ENCODE measurements around the gene VMO1. TPM values are rescaled to one million over a fixed set of nuclear protein-coding genes. Genes with fewer than 3 reads are reported as not detected.

VMO1 gene
- total RNA-seq, 1 experiment from 2014 or later, result 0.54 TPM

DNA sequence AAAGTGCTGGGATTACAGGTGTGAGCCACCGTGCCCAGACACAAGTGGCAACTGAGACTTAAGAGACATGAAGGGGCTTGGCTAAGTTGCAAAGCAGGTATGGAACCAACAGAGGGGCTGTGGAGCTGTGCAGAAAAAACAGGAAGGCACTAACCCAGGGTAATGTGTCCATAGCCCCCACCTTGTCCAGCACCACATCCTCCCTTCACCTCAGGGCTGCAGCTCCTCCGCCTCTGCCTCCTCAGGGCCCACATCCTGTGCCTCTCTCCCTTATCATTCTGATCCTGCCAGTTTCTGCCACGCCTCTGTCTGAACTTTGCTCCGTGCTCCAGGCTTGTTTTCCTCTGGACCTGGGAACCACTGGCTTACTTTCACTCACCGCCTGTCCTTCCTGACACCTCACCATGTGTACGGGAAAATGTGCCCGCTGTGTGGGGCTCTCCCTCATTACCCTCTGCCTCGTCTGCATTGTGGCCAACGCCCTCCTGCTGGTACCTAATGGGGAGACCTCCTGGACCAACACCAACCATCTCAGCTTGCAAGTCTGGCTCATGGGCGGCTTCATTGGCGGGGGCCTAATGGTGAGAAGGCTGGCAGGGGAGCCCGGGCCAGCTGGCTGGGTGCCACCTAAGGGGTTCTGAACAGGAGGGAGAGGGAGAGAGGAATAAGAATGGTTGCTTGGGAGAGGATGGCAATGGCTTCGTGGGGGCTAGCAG, 14.5 kb downstream of the VMO1 start, which contains the start of gene TM4SF5:
Gene TM4SF5, plus strand, starts transcription at position 368 of the 716 bp plus-strand sequence. Its CDS starts 37 bp downstream, at position 405.
- H3K27ac Mint-ChIP-seq (ENCODE audit: unreplicated experiment), result peak within 1 kb of the TSS; percentile 77
- intact Hi-C loops (cut with micrococcal nuclease; ENCODE audit: unreplicated experiment), result no loop called here
- DNase-seq, result peak; percentile 50 to 68
- ChIA-PET POLR2A (interaction anchor here (0.6 to 0.9 kb wide), 2 partner anchors 17 to 51 kb away, joined by 3 to 14 read pairs; partner anchors contain the start of gene GLTPD2), CTCF (interaction anchor here (1.1 kb wide), 1 partner anchor 18 kb away, joined by 4 read pairs; the partner anchor contains the start of gene GLTPD2)
- H3K4me3 Mint-ChIP-seq (ENCODE audit: unreplicated experiment), result peak within 1 kb of the TSS; percentile 52
- TF ChIP-seq, protein P1, sequence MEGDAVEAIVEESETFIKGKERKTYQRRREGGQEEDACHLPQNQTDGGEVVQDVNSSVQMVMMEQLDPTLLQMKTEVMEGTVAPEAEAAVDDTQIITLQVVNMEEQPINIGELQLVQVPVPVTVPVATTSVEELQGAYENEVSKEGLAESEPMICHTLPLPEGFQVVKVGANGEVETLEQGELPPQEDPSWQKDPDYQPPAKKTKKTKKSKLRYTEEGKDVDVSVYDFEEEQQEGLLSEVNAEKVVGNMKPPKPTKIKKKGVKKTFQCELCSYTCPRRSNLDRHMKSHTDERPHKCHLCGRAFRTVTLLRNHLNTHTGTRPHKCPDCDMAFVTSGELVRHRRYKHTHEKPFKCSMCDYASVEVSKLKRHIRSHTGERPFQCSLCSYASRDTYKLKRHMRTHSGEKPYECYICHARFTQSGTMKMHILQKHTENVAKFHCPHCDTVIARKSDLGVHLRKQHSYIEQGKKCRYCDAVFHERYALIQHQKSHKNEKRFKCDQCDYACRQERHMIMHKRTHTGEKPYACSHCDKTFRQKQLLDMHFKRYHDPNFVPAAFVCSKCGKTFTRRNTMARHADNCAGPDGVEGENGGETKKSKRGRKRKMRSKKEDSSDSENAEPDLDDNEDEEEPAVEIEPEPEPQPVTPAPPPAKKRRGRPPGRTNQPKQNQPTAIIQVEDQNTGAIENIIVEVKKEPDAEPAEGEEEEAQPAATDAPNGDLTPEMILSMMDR (IDR thresholded peaks at IDR 0.05; ENCODE audit: insufficient read depth in 1 of 2, low read depth in 1 of 2, low read length in 1 of 2, severe bottlenecking in 1 of 2, unreplicated experiment in 1 of 2), result no peak
- no TSS peak for BruUV-seq (replicated peaks)
- no peaks in the 10 kb centered on the region for H3K9me3 ChIP-seq
- no peaks in the 10 kb centered on the region for H3K27me3 ChIP-seq (replicated peaks; ENCODE audit: control insufficient read depth, insufficient read depth, low read length)
- no peaks in the 10 kb centered on the region for H3K36me3 ChIP-seq (ENCODE audit: control insufficient read depth, insufficient read depth, low read length)
- peaks cover 16% of the 10 kb centered on the region for H3K4me1 Mint-ChIP-seq (ENCODE audit: low read depth, unreplicated experiment)
- H3K36me3 Mint-ChIP-seq (ENCODE audit: insufficient read depth, unreplicated experiment), result no peaks in the 10 kb centered on the region
- H3K4me1 ChIP-seq, result peaks cover 11% of the 10 kb centered on the region
- H3K4me3 ChIP-seq (ENCODE audit: low read depth, low read length), result peak within 1 kb of the TSS; percentile 8; the same call in 1 of the 2 replicates
- no peaks in the 10 kb centered on the region for H3K27me3 Mint-ChIP-seq (ENCODE audit: insufficient read depth, unreplicated experiment)
- no peaks in the 10 kb centered on the region for H3K9me3 Mint-ChIP-seq (ENCODE audit: unreplicated experiment)

DNA sequence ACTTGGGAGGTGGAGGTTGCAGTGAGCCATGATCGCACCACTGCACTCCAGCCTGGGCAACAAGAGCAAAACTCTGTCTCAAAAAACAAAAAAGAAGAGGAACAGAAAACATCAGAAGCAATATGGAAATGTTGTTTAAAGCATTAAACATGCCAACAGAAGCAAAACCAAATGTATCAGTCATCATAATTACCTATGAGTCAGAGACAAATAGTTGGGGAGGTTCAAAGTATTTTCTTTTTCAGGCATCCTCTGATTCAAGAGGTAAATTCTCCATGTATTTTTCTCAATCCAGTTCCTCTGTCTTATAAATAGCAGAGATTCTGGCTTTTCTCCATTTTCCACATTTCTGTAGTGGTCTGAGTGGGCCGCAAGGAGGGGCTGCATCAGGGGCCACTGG, 16.5 kb downstream of the VMO1 start:
- Histone ChIP-seq H3K4me3 (ENCODE audit: low read depth, low read length) (no peak overlapping the region), H3K9me3 (no peaks in the 10 kb centered on the region), H3K27me3 (replicated peaks; ENCODE audit: control insufficient read depth, insufficient read depth, low read length) (no peaks in the 10 kb centered on the region), H3K4me1 (peaks cover 11% of the 10 kb centered on the region), H3K36me3 (ENCODE audit: control insufficient read depth, insufficient read depth, low read length) (no peaks in the 10 kb centered on the region)
- TF ChIP-seq, protein P1 (IDR thresholded peaks at IDR 0.05; ENCODE audit: insufficient read depth in 1 of 2, low read depth in 1 of 2, low read length in 1 of 2, severe bottlenecking in 1 of 2, unreplicated experiment in 1 of 2), result no peak
- H3K27ac Mint-ChIP-seq (ENCODE audit: unreplicated experiment), result no peak overlapping the region
- DNase-seq, result no peak
- intact Hi-C loops (cut with micrococcal nuclease; ENCODE audit: unreplicated experiment), result no loop called here
- CTCF ChIA-PET, result no interaction called here
- no TSS peak for BruUV-seq (replicated peaks)
- no peak overlapping the region for H3K4me3 Mint-ChIP-seq (ENCODE audit: unreplicated experiment)
- peaks cover 16% of the 10 kb centered on the region for H3K4me1 Mint-ChIP-seq (ENCODE audit: low read depth, unreplicated experiment)
- POLR2A ChIA-PET, result no interaction called here
- no peaks in the 10 kb centered on the region for H3K9me3 Mint-ChIP-seq (ENCODE audit: unreplicated experiment)
- H3K27me3 Mint-ChIP-seq (ENCODE audit: insufficient read depth, unreplicated experiment), result no peaks in the 10 kb centered on the region
- H3K36me3 Mint-ChIP-seq (ENCODE audit: insufficient read depth, unreplicated experiment), result no peaks in the 10 kb centered on the region

DNA sequence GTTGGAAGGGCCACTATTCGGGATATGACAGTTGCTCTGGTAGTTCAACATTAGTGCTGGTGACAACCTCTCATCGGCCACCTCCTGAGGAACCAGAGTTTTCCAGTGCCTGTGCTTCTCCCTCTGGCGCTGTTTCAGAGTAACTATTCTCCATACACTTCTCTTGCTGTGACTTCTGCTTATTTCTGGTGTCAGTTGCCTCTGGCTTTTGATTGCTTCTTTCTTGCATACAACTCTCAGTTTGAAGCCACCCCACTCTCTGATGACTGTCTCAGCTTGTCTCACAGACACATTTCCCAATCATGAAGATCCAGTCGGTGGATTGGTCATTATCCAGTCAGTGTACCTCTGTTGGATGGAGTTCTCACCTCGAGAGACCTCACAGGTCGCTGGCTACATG, 17.9 kb downstream of the VMO1 start:
- Mint-ChIP-seq H3K4me3 (ENCODE audit: unreplicated experiment) (no peak overlapping the region), H3K36me3 (ENCODE audit: insufficient read depth, unreplicated experiment) (no peaks in the 10 kb centered on the region), H3K27me3 (ENCODE audit: insufficient read depth, unreplicated experiment) (no peaks in the 10 kb centered on the region), H3K4me1 (ENCODE audit: low read depth, unreplicated experiment) (peaks cover 10% of the 10 kb centered on the region), H3K27ac (ENCODE audit: unreplicated experiment) (no peak overlapping the region), H3K9me3 (ENCODE audit: unreplicated experiment) (no peaks in the 10 kb centered on the region)
- H3K9me3 ChIP-seq, result no peaks in the 10 kb centered on the region
- intact Hi-C loops (cut with micrococcal nuclease; ENCODE audit: unreplicated experiment), result no loop called here
- H3K36me3 ChIP-seq (ENCODE audit: control insufficient read depth, insufficient read depth, low read length), result no peaks in the 10 kb centered on the region
- peaks cover 11% of the 10 kb centered on the region for H3K4me1 ChIP-seq
- DNase-seq, result no peak
- H3K27me3 ChIP-seq (replicated peaks; ENCODE audit: control insufficient read depth, insufficient read depth, low read length), result no peaks in the 10 kb centered on the region
- BruUV-seq (replicated peaks), result no TSS peak
- TF ChIP-seq, protein P1 (IDR thresholded peaks at IDR 0.05; ENCODE audit: insufficient read depth in 1 of 2, low read depth in 1 of 2, low read length in 1 of 2, severe bottlenecking in 1 of 2, unreplicated experiment in 1 of 2), result no peak
- ChIA-PET CTCF (no interaction called here), POLR2A (no interaction called here)
- H3K4me3 ChIP-seq (ENCODE audit: low read depth, low read length), result no peak overlapping the region
